GM18868 (cell line): ENCODE results near the gene DIAPH3.

Experiments
- ATAC-seq: cut with Tn5 transposase; IDR thresholded peaks from one replicate; pipeline ENCODE4 v1.9.1; 2021; ENCODE audit warnings: mild to moderate bottlenecking, moderate library complexity; ENCODE audit not compliant: unreplicated experiment

The DIAPH3 gene

DNA sequence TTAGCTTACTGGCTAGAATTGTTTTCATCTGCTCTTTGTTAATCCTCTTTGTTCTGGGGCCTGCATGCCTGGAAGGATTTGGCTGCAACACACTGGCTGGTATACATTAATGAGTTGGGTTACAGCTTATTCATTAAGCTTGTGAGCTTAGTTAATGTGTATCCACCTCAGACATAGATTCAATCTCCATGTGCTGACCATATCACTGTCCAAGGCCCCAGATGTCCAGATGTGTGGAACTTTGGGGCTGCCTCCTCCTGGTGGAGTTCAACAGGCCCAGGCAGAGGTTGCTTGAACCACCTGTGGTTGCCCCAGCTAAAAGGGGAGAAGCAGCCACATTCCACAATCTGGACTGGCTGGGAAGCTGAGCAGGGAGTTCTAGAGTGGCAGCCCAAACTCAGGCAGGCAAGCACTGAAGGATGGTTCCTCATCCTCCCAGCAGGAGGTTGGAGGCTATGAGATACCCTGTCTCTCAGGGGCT lies 5.4 kb downstream of the DIAPH3 start:
- ATAC-seq = no peak

DNA sequence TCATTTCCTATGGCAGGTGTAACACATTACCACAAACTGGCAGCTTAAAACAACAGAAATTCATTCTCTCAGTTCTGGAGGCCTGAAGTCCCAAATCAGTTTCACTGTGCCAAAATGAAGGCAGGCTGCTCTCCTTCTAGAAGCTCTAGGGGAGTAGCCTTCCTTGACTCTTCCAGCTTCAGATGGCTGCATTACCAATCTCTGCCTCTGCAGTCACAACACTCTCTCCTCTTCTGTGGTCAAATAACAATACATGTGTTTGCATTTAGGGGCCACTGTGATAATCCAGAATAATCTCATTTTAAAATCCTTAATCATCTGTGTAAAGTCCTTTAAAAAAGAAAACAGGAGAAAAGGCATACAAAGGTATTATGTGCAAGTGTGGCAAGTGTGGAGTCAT lies 7.8 kb downstream of the DIAPH3 start:
- peak; percentile 67 for ATAC-seq

DNA sequence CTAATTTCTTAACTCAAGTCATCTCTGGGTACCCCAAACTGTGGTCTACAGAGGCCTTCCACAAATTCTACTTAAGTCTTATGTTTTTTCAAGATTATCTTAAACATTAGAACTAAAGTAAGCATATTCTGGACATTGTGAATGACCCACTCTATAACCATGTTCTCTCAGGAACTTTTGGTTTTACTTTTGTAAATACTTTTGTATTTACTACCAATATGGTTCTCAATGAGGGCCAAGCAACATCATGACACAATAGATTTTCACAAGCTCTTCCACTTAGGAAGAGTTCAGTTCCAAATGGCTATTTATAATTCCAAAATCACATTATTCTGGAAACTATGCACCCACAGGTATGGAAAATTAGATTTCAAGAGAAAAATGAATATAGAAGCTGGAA lies 10.8 kb downstream of the DIAPH3 start:
- no peak for ATAC-seq

DNA sequence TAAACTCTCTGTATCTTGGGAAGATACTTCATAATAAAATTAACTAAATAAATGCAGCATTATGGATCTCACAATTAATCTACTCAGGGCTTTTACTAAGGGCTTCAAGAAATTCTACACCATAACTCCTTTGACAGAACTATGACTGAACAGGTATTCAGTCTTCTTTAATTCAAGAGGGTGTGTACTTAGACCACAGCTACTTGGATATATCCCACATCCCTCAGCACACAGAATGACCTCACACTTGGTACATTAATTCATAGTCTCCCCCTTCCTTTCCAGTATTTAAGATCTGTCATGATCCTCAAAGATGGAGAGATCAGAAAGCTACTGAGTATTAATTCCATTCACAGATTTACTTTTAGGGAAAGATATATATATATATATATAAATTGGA lies 11.6 kb downstream of the DIAPH3 start:
- no peak for ATAC-seq

DNA sequence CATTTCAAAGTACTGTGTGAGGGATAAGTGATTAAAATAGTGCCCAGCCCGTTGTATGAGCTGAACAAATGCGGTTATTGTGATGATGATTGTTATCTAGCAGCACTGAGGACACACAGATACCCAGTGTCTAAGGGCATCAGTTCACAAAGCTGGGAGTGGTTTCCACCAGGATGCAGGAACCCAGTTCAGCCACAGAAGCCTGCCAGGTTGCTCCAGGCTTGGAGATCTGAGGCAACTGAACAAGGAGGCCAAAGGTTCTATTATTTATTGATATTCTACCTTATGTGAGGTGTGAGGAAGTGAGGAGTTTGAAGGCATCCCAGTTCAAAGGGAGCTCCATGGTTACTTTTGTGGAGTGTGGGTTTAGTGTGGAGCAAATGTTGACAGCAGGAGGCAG lies 13.2 kb downstream of the DIAPH3 start:
- ATAC-seq = no peak

DNA sequence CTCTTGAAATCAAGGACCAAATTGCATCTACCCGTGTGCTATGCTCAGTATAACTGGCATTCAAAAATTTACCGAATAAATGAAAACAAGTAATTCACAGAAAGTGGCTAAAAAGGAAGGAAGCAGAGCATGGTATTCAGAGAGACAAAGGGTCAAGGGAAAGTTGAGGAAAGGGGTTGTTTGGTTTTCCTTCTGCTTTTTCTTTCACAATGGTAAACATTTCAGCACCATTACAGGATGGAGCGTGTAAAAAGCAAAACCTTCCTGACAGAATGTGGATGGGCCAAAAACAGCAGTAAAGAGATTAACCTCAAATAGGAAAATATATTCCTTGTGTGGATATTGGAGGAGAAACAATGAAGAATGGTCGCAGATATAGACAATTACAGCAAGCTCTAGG lies 14.8 kb downstream of the DIAPH3 start:
- peak; percentile 36 for ATAC-seq

DNA sequence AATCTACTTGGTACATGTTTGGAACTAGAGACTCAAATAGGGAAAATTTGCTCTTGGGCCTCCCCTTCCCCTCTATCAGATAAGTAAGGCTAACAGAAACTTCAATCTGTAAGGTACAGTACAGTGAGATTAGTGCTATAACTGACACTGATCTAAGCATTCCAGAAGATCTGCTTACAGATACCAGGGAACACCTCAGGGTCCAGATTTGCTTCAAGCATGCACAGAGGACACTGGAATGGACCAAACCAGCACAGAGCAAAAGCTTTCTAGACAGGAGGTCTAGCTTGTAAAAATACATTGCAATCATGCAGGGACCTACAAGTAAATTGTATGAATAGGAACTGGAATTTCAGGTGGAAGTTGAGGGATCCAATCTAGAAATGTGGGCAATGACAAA lies 16.4 kb downstream of the DIAPH3 start:
- ATAC-seq = no peak

DNA sequence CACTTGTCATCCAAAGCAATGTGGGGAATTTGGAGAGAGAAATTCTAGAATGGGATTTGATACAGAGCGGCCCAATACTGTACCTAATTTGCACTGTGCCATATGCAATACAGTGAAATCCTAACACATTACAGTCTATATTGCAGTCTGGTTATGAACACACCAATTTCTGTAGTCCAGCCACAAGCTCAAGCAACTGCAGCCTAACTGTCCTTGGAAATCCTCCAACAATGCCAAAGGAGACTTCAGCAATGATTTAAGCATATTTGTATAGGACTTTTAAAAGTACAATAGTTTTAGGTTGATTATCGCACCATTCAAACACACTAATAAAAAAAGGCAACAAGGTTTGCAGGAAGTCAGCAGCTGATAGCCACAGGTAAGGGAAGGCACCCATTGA lies 17.3 kb downstream of the DIAPH3 start:
- no peak for ATAC-seq

DNA sequence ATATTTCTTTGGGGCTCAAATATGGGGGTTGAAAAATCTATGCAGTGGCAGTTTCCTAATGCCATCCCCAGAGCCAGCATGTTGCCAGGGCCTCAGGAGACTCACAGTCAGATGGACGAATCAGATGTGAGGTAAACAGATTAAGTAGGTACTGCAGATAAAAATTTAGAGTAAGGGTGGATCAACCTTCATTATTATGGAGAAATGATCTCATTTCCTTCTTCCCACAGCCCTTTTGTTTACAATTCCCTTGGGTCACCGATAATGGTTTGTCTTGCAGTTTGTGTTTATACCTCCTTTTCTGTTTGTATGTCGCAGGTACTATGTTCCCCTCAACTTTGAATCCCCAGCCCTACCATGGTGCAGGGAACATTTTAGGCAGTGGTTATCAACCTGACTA lies 20.0 kb downstream of the DIAPH3 start:
- ATAC-seq = no peak

DNA sequence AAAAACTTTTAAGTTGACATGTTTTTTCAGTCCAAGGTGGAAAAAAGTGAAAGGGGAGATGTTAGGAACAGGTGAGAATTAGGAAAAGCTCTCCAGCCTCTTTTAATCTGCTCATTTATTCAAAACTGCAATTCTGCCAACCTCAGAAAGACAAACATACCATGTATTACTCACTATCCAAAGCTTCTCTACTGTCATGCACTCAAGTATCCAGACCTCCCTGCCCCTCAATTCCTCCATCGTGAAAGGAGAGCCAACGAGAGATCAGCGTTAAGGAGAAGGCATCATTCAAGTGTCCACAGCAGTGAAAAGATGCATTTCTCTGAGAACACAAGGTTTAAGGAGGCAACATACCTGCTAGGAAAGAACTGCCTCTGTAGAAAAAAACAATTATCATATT lies 24.5 kb downstream of the DIAPH3 start:
- no peak for ATAC-seq

DNA sequence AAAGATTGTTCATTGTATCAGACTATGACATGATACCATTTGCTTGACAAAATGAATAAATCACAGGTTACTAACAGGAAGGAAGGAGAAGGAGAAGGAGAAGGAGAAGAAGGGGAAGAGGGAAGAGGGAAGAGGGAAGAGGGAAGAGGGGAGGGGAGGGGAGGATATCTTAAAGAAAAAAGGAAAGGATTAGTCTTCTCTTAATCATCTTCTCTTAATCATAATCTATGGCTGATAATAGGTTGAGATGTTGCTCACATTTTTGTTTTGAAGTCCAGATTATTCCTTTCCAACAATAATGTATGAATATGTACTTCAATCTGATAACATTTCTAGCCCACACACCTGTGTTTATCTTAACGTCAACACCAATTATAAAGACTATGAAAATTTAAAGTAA lies 25.1 kb downstream of the DIAPH3 start:
- no peak for ATAC-seq

DNA sequence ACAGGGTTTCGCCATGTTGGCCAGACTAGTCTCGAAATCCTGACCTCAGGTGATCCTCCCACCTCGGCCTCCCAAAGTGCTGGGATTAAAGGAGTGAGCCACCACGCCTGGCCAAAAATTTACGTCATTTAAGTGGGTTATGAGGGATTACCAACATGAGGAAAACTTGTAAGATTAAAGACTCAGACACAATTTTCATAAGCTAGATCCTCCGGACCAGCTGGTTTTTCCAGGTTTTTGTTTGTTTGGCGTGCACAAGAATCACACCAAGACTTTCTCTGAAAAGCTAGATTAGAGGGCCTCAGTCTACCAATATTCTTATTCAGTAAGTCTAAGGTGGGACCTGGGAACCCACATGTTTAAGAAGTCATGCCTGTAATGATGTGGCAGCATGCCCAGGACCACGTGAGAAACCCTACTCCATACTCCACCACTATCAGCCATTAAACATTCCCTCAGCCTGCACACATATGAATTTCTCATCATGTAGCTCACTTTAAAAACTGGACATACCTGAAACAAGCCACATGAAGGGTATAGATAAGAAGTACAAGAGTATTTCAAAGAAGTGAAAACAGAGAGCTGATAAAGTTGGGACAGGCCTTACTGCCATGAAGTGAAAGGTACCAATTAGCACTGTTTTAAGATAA lies 25.7 kb downstream of the DIAPH3 start:
- no peak for ATAC-seq

DNA sequence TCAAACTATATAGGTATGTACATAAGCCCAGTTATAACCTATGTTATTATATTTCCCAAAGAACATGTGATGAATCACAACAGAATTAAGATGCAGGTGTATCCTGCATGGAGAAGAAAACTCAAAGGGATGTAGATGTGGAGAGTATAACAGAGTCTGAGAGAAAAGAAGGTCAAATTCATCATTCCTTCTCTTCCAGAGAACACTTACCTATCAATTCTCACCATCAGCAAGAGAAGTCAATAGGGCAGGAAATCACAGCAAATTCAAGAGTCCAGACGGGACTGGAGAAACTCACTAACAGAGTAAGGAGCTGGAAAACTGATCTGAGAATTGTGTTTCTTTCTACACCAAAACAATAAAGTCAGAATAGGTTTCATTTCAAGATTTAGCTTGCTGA lies 28.4 kb downstream of the DIAPH3 start:
- ATAC-seq = no peak

DNA sequence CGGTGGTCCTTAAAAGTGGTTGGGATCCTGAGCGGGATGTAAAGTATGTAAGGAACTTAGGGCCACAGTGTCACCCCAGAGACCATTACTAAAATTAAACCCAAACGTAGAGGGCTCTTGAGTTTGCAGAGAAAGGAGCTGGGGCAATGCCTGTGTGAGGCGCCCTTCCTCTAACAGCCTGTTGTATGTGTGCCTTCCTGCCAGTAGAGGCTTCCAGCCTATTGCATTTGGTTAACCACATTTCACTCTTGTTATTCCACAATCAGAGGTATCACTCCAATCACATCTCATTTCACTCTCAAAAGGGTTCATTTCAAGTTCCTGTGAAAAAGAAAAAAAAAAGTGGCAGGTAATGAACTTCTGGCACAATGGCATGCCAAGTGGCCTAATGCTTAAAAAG lies 29.4 kb downstream of the DIAPH3 start:
- ATAC-seq = peak; percentile 72

DNA sequence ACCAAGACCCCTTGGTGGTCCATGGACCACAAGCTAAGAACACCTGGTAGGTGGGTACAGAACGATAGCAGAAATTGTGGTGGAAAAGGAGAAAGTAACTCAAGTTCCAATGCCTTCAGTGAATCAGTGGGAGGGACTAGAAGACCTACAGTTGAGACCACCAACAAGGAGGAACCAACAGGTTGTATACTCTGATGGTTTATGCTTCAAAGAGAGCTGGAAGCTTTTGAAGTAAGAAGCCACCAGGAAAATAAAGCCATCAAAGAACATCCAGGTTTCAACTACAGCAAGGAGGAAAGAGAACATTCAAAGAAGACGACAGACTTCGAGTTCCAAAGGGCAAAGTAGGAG lies 42.4 kb downstream of the DIAPH3 start:
- ATAC-seq = no peak

DNA sequence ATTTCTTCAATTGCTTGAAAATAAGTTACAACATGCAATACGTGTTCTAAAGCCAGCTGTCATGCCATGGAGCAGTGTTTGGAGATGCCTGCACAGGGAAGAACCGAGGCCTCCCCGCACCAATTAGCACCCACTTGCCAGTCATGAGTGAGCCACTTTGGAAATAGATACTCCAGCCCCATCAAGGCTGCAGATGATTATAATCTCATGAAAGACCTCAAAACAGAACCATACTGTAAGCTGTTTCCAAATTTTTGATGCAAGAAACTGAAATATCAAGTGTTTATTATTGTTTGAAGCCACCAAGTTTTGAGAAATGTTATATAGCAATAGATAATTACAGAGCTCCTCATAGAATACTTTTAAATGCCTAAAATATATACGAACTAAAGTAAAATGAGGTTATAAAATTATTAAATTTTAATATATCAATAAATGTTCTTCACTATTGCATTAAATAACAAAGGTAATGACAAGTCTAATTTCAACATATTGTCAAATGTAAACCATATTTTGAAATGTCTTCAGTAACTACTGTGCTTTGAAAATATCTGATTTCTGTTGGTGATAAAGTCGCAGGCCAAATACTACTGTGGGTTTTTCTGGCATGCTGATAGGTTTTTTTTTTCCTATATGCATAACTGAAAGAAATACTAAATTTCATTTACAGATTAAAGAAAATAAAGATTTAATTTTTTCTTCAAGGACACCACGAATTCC lies 43.0 kb downstream of the DIAPH3 start:
- ATAC-seq = no peak

DNA sequence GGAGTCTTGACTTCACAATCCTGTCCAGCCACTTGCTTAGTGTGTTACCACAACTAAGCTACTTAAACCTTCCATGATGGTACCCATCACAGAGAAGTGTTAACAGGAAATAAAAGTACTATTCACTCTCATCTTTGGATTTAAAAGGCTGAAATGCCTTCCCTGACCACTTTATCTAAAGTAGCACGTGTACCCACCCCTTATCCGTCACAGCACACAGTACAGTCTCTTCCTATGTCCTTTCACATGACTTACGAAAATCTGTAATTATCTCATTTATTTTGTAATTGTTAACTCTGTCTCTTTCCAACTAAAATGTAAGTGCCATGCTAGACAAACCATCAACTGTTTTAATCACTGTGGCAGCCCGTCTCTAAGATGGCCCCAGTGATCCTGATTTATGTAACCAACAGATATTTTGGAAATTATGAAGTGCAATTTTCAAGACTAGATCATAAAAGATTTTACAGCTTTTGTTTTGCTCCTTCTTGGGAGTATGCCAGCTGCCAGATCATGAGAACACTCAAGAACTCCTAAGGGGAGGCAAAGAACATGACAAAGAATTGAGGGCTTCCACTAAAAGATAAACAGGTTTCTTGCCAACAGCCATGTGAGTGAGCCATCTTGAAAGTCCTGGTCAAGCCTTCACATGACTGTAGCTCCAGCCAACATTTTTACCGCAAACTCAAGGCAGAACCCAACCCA lies 44.9 kb downstream of the DIAPH3 start:
- no peak for ATAC-seq

DNA sequence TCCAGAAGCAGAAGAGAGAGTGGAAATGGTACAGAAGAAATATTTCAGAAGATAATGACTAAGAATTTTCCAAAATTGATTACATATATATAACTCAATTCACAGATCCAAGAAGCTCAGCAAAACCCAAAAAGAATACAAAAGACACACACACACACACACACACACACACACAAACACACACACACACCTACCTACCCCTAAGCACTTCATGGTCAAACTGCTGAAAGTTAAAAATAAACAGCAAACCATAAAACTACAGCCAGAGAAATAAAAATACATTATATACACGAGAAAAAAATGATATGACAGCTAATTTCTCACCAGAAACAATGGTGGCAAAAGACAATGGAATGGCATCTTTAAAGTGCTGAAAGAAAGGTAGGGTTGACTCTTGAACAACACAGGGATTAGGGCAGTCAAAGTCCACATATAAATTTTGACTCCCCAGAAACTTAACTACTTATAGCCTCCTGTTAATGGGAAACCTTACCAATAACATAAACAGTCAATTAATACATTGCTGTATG lies 49.2 kb downstream of the DIAPH3 start:
- no peak for ATAC-seq

DNA sequence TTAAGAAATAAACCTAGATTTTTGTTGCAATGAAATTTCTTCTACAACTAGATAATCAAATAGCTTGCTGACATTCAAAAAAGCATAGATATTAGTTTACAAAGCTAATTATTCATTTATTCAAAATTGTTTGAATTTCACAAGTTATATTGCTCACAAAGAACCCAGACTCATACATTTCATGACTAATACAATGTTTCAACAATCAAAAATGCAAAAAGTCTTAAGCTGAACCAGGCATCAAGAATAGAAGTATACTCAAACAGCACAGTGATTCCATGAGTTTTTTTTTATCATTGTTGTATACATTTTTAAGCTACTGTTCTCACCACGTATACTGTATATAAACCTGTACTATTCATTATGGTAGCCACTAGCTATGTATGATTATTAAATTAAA lies 51.0 kb downstream of the DIAPH3 start:
- ATAC-seq = no peak

DNA sequence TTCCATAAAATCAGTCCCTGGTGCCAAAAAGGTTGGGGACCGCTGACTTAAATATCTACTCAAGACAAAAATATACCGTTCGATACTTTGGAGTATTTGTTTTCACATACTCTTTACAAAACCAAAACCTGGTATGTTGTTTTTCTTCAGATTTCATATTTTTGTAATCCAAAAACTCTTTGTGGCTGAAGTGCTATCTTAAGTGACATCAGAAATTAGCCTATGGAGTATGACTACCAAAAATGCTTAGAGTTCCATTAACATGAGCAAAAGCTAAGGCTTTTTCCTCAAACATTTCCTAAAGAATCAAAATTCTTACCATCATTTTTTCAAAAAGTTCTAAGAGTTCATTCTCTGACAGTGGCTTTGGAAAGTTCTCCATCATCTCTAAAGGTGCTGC lies 52.0 kb downstream of the DIAPH3 start:
- ATAC-seq = no peak

DNA sequence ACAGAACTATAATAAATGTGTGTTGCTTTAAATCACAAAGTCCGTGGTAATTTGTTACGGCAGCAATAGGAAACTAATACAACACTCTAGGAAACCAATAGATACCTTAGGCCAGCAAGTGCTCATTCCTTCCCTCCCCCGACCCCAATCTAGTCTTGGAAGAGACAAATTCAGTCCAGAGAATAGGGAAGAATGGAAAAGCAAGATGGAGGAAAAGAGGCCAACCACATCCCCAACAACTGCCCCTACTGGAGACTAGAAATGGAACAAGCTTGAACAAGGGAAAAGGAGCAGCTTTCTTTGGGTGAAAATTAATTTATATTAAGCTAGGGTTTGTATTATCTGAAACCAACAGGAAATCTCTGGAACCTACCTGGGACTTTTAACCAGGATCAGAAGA lies 54.4 kb downstream of the DIAPH3 start:
- ATAC-seq = no peak

DNA sequence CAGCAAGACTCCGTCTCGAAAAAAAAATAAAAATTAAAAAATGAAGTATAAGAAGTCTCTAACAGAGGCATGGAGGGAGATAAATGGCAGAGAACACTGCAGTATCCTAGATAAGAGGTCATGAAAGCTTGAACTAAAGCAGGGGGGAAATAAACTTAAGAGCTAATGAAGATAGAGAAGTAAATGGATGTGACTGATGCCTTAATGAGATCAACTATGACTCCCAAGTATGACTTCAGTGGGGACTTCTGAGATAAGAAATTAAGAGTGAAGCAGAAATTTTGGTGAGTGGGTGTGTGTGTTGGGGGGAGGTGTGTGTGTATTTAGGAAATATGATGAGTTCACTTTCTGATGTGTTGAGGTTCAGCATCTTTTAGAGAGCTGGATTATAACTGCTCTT lies 55.1 kb downstream of the DIAPH3 start:
- no peak for ATAC-seq
